Stimulated activated CD4-positive, alpha-beta T cell treated with anti-CD3 and anti-CD28 coated beads, Interleukin-2, amount 100 ng/mL, for 48 hours (primary cell): ENCODE data around the gene NGFR.
A peak's percentile ranks its signal among the peaks of the same experiment; 100 is the strongest.
"Not testable (repeated sequence)": the region's sequence is repeated elsewhere in the genome, so short reads cannot be mapped to it uniquely, and the experiment has no call there.

ENCODE experiments used
- DNase-seq, 2 donors: peaks; one replicate each; pipeline ENCODE4 v3.0.0-alpha.2; 2020

NGFR gene

DNA sequence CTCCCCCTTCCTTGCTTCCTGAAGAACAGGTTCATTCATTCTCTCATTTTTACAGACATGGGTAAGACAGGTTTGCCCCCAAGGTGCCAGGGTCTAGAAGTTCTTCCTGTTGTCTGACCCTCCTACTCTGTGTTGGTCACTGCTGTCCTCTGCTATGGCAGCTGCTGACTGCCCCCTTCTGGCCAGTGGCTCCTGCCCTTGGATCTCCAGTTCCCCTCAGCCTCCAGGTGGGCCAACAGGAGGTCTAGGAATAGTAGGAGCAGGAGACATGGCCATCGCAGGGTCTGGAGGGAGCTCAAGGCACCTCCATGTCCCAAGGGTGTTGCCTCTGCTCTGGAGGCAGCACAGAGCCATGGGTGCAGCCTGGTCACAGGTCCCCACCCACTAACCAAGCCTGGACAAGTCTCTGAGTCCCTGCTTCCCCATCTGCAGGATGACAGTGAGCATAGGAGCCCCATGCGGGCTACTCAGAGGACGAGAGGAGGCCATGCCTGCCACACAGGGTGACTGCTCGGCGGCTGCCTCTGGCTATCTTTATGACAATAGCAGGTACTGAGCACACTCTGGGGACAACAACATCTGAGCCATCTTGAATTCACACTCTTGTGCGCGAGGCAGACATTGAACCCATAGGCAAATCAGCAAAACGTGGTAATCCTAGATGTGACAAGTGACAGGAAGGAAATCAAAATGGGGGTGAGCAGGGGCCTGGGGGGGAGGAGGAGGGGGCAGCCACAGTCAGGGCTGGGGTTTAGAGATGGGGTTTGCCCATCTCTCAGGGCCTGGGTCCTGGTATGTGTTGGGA lies 53.6 kb downstream of the NGFR start:
- DNase-seq = no peak

DNA sequence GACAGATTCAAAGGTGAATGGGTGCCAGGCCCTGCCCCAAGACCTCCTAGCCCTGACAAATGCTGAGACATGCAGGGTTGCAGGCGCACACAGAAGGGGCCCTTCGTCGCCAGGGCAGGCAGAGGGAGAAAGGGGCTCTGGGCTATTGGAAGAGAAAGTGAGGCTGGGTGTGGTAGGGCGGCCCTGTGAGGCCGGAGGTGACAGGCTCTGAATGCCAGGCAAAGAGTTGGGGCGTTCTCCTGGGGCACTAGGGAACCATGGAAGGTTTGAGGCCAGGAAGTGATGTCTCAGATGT lies 54.2 kb downstream of the NGFR start:
- DNase-seq = no peak

GRCh38 chr17:49549691-49550678 lies 54.9 kb downstream of the NGFR start:
- DNase-seq = no peak

DNA sequence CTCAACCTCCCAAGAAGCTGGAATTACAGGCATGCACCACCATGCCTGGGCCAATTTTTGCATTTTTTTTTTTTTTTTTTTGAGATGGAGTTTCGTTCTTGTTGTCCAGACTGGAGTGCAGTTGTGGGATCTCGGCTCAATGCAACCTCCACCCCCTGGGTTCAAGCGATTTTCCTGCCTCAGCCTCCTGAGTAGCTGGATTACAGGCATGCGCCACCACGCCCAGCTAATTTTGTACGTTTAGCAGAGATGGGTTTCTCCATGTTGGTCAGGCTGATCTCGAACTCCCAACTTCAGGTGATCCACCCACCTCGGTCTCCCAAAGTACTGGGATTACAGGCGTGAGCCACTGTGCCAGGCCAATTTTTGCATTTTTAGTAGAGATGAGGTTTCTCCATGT lies 55.7 kb downstream of the NGFR start:
- DNase-seq = not testable (repeated sequence)

DNA sequence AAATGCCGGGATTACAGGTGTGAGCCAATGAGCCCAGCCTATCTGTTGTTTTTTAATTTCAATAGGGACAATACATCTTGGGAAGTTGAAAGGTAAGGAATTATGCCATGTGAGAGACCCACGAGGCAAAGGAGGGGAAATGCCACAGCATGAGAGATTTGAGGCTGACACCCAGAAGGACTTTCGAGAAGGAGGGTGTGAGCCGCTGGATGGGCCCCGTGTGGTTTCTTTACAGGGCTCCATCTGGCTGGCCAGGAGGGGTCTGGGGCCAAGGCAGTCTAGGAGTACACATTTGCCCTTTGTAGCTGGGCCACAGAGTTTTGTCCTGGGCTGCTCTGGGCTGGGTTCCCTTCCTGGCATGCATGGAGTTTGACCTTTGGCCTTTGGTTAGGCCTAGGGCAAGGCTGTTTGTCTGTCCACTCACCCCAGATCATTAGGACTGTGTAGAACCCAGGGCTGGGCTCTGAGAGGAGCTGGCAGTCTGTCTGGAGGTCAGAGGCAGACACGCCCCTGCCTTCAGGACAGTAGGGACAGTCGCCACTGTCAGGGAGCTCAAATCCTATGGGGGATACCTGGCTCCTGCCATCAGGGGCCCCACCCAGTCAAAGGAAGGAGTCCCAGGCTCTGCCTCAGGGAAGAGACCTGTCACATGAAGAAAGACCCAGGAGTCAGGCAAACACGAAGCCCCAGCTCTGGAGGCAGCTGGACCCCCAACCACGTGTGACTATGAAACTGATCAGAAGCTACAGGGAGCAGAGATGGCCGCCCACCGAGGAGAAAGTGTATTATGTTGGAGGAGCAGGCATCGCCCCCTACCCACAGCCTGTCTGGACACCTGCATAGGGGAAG lies 56.4 kb downstream of the NGFR start:
- no peak for DNase-seq

GRCh38 chr17:49552070-49552751 lies 57.1 kb downstream of the NGFR start:
- no peak for DNase-seq

DNA sequence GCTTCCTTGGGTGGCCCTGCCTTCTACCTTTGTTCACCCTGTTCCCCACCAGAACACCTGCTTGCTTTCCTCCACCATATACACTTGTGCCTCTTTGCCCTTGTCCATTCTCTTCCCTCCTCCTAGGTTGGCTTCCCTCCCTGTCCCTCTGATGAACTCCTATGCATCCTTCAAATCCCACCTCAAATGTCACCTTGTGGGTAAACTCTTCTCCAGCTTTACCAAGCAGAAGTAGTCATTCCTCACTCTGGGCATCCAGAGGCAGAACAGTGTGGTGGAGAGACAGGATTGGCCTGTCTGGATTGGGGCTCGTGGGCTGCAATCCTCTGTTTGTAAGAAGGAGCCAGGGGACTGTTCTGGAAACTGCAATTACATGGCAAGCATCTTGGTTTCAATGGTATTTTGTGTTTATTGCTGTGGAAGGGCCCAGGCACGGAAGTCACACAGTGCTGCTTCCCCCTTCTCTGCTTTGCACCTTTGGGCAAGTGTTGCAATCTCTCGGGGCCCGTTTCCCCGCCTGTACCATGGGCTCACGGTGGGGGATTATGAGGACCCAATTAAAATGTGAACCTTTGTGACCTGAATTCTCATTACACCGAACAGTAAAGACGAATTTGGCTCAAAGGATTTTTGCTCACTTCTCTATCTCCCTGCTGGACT lies 58.7 kb downstream of the NGFR start:
- no peak for DNase-seq

DNA sequence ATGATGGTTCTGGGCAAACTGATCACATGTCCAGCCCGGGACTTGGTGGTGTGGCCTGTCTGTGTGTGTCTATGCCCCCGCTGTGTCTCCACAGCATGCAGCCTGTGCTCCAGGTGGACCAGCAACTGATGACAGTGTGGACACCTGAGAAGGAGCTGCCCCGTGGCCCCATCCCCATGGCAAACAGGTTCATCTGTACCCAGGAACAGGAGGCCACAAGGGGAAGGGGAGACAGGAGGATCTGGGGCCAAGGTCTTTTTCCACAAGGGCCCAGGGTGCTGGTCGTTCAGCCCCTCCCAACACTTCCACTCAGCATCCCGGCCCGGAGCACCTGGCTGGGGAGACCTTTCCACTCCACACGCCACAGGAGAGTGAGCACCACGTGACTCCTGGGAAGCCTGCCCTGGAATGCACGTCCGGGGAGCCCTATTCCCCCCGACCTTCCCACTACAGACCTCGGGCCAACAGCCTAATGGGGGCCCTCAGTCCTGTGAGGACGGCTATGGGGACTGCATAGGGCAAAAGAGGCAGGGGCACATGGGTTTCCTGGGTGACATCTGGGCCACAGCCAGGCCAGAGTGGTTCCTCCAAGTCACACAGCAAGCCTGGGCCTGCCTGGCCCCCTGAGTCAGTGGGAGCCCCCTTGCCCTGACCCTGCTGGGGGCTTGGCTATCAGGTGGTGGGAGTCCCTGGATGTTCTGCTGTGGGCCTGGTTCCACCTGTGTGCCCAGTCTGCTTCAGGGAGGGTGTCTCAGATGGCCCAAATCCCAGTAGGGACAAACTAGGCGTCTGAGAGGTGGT lies 59.8 kb downstream of the NGFR start:
- DNase-seq = no peak

GRCh38 chr17:49555495-49556222 lies 60.6 kb downstream of the NGFR start:
- DNase-seq = no peak

- peak; percentile 85 to 91 for DNase-seq
Measured at GRCh38 chr17:49556223-49556943, 61.3 kb downstream of the NGFR start.

DNA sequence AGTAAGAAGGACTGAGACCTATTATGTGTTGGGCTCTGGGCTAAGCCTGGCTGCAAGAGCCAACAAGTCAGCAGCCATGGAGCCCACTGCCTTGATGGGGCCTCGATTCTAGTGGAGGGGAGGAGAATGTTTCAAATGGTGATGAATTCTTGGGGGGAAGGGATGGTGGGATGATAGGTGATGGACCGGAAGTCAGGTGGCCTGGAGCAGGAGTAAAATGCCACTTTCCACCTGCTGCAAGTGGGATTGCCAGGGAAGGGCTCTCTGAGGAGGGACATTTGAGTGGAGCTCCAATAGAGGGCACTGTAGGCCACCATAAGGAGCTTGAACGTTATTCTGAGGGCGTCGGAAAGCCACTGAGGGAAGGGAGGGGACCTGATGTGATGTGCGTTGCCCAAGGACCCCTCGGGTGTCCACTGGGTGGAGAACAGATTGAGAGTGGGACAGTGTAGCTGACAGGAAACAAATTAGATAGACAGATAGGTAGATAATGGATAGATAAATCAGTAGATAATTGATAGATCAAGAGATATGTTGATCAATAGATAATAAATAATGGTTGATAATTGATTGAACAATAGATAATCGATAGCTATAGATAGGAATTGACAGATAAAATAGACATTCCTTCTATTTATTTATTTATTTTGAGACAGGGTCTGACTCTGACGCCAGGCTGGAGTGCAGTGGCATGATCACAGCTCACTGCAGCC lies 62.4 kb downstream of the NGFR start:
- DNase-seq = no peak
